HCT116 (cell line): Measurements from ENCODE around the gene AP1M2. TPM values are rescaled to one million over a fixed set of nuclear protein-coding genes. Genes with fewer than 3 reads are reported as not detected.

ENCODE experiments used
- ATAC-seq: fragments of 200-7000 bp; cut with Tn5 transposase; 2 replicates; pipeline ENCODE4 v1.9.1; 2020; ENCODE audit warnings: mild to moderate bottlenecking, moderate library complexity
- BruUV-seq: library from RNA; stranded (reverse); fragments of 400-500 nt; replicated peaks from 2 replicates; lab custom pipeline; 2021; lab: Mats Ljungman, UMichigan
- CTCF ChIA-PET: fragments of 300-600 bp; sonication (Branson Sonifier 250); formaldehyde crosslinking; loops from one replicate; lab custom pipeline; 2021; ENCODE audit warnings: antibody characterized with exemption; lab: Charles Lee
- POLR2A ChIA-PET: fragments of 300-600, 350-600 bp; sonication (Branson Sonifier 250); formaldehyde crosslinking; loops from one replicate; lab custom pipeline; 2021; ENCODE audit warnings: antibody characterized with exemption; lab: Charles Lee
- RAD21 ChIA-PET, 2 experiments: fragments of 300-600 bp; sonication (Branson Sonifier 250); formaldehyde crosslinking; loops; one replicate each; lab custom pipeline; 2023; ENCODE audit warnings: low total read pairs in 2 of 2; ENCODE audit not compliant: uncharacterized antibody in 2 of 2, unreplicated experiment in 2 of 2, low non-redundant PET in 1 of 2; lab: Charles Lee
- DNase-seq: peaks from one replicate; pipeline ENCODE4 v3.0.0-alpha.2; 2010; ENCODE audit warnings: low read depth, low spot score
- H2AFZ ChIP-seq: fragments of 200-600 bp; shearing (Covaris generic), sonication (generic); 2 replicates; pipeline ENCODE4 v1.6.1; 2017; ENCODE audit warnings: low read depth, mixed run types, mixed read lengths, antibody characterized with exemption, low read length; ENCODE audit not compliant: poor library complexity, severe bottlenecking
- H3K27ac ChIP-seq: 2 replicates; pipeline ENCODE4 v1.5.1; 2012; ENCODE audit warnings: low read depth, low read length
- H3K27me3 ChIP-seq: fragments of 200-600 bp; sonication (generic); 2 replicates; pipeline ENCODE4 v1.6.1; 2016; ENCODE audit warnings: mixed run types, low read length, mixed read lengths; ENCODE audit not compliant: insufficient read depth
- H3K36me3 ChIP-seq, 2 experiments: fragments of 200-500 bp in 1 of 2; fragments of 200-600 bp in 1 of 2; sonication (Bioruptor generic) in 1 of 2; sonication (generic) in 1 of 2; 2 replicates each; pipeline versions ENCODE4 v1.5.1 to v1.6.1; 2014 to 2016; ENCODE audit warnings: low read length in 2 of 2, inconsistent platforms in 1 of 2, mixed read lengths in 1 of 2, mixed run types in 1 of 2; ENCODE audit not compliant: insufficient read depth in 2 of 2, control insufficient read depth in 1 of 2
- H3K4me1 ChIP-seq, 2 experiments: fragments of 200-600 bp in 1 of 2; sonication (generic) in 1 of 2; 2 replicates each; pipeline versions ENCODE4 v1.5.1 to v1.6.1; 2012 to 2017; ENCODE audit warnings: low read length in 2 of 2, inconsistent platforms in 1 of 2, mild to moderate bottlenecking in 1 of 2, mixed read lengths in 1 of 2, mixed run types in 1 of 2, moderate library complexity in 1 of 2; ENCODE audit not compliant: insufficient read depth in 2 of 2, control insufficient read depth in 1 of 2
- H3K4me2 ChIP-seq: fragments of 200-600 bp; sonication (generic); 2 replicates; pipeline ENCODE4 v1.6.1; 2017; ENCODE audit warnings: mixed run types, low read length, mixed read lengths
- H3K4me3 ChIP-seq, 2 experiments: fragments of 200-600 bp in 1 of 2; sonication (generic) in 1 of 2; replicated peaks in 1 of 2; 2 replicates each; pipeline ENCODE4 v1.5.1; 2011 to 2016; ENCODE audit warnings: low read length in 2 of 2, control low read depth in 1 of 2, low read depth in 1 of 2, mild to moderate bottlenecking in 1 of 2, mixed read lengths in 1 of 2, mixed run types in 1 of 2
- H3K79me2 ChIP-seq: fragments of 200-600 bp; sonication (generic); 2 replicates; pipeline ENCODE4 v1.6.1; 2017; ENCODE audit warnings: mild to moderate bottlenecking, mixed run types, low read length, moderate library complexity, mixed read lengths; ENCODE audit not compliant: insufficient read depth
- H3K9ac ChIP-seq: fragments of 200-600 bp; sonication (generic); 2 replicates; pipeline ENCODE4 v1.6.1; 2016; ENCODE audit warnings: low read length, mixed read lengths
- H3K9me2 ChIP-seq: fragments of 200-600 bp; sonication (generic), shearing (Covaris generic); 2 replicates; pipeline ENCODE4 v1.6.1; 2017; ENCODE audit warnings: mixed run types, mild to moderate bottlenecking, moderate library complexity; ENCODE audit not compliant: insufficient read depth
- H3K9me3 ChIP-seq, 2 experiments: fragments of 200-500 bp in 1 of 2; fragments of 200-600 bp in 1 of 2; sonication (Bioruptor generic) in 1 of 2; sonication (generic) in 1 of 2; 2 replicates each; pipeline ENCODE4 v1.6.1; 2014 to 2017; ENCODE audit warnings: low read length in 2 of 2, mixed read lengths in 2 of 2, inconsistent platforms in 1 of 2, low read depth in 1 of 2, mild to moderate bottlenecking in 1 of 2, mixed run types in 1 of 2, moderate library complexity in 1 of 2; ENCODE audit not compliant: control insufficient read depth in 1 of 2, insufficient read depth in 1 of 2
- H4K20me1 ChIP-seq: fragments of 200-600 bp; sonication (generic), shearing (Covaris generic); 2 replicates; pipeline ENCODE4 v1.6.1; 2017; ENCODE audit warnings: mixed run types, mild to moderate bottlenecking, moderate library complexity; ENCODE audit not compliant: insufficient read depth
- ELF1 ChIP-seq: IDR thresholded peaks from 2 replicates; pipeline ENCODE4 v1.6.1; 2012; ENCODE audit warnings: low read depth, borderline replicate concordance
- EZH2phosphoT487 ChIP-seq: fragments of 200-600 bp; IDR thresholded peaks from 2 replicates; pipeline ENCODE4 v1.6.1; 2018; ENCODE audit warnings: antibody characterized with exemption, borderline replicate concordance
- FOSL1 ChIP-seq: IDR thresholded peaks from 2 replicates; pipeline ENCODE4 v1.6.1; 2012; ENCODE audit warnings: low read depth
- JUND ChIP-seq: IDR thresholded peaks from 2 replicates; pipeline ENCODE4 v1.6.1; 2012
- POLR2A ChIP-seq: IDR thresholded peaks from 2 replicates; pipeline ENCODE4 v1.7.0; 2011; ENCODE audit warnings: borderline replicate concordance; ENCODE audit not compliant: insufficient read depth, insufficient read length; ENCODE audit errors: extremely low read depth
- SRF ChIP-seq: IDR thresholded peaks from 2 replicates; pipeline ENCODE4 v1.6.1; 2012; ENCODE audit warnings: low read depth
- TCF7L2 ChIP-seq: IDR thresholded peaks from 2 replicates; pipeline ENCODE4 v1.7.0; 2011; ENCODE audit warnings: borderline replicate concordance, inconsistent platforms; ENCODE audit not compliant: insufficient read depth, insufficient read length; ENCODE audit errors: extremely low read depth
- ZBTB33 ChIP-seq: IDR thresholded peaks from 2 replicates; pipeline ENCODE4 v1.6.1; 2011; ENCODE audit warnings: mild to moderate bottlenecking, low read length, moderate library complexity; ENCODE audit not compliant: insufficient replicate concordance; ENCODE audit errors: extremely low read depth
- intact Hi-C: fragments of 100-400 bp; cut with micrococcal nuclease; formaldehyde crosslinking; loops from 2 replicates; pipeline ENCODE4 v1.10.0; 2022
- total RNA-seq: library from RNA; stranded (reverse); gene quantifications from one replicate; pipeline ENCODE4 v1.2.1, GENCODE V29; 2021; ENCODE audit not compliant: unreplicated experiment

AP1M2 gene
- total RNA-seq, 1 experiment from 2014 or later: 111 TPM

GRCh38 chr19:10612499-10613119, 25.5 kb upstream of the AP1M2 start:
- no peak for TF ChIP-seq FOSL1
- TF ChIP-seq TCF7L2: no peak
- TF ChIP-seq EZH2phosphoT487: no peak
- no peak for TF ChIP-seq SRF
- TF ChIP-seq JUND: no peak
- no peak for TF ChIP-seq ZBTB33
- TF ChIP-seq POLR2A: no peak
- TF ChIP-seq ELF1: no peak
- Histone ChIP-seq H3K4me2 (no peak overlapping the region), H3K9ac (no peak overlapping the region), H3K79me2 (no peaks in the 10 kb centered on the region), H3K27ac (no peak overlapping the region), H2AFZ (no peak overlapping the region), H4K20me1 (no peaks in the 10 kb centered on the region), H3K9me3 (no peaks in the 10 kb centered on the region), H3K4me3 (no peak overlapping the region), H3K4me1 (peaks cover 16 to 28% of the 10 kb centered on the region in 2 experiments), H3K36me3 (no peaks in the 10 kb centered on the region), H3K27me3 (no peaks in the 10 kb centered on the region), H3K9me2 (no peaks in the 10 kb centered on the region)
- intact Hi-C loops: no loop called here
- ChIA-PET RAD21 (no interaction called here), CTCF (no interaction called here), POLR2A (no interaction called here)
- ATAC-seq: no peak
- DNase-seq: no peak
- no TSS peak for BruUV-seq

GRCh38 chr19:10611907-10612306, 24.8 kb upstream of the AP1M2 start:
- intact Hi-C loops: no loop called here
- no TSS peak for BruUV-seq
- no peak overlapping the region for H3K9ac ChIP-seq
- H3K4me1 ChIP-seq: peaks cover 9 to 21% of the 10 kb centered on the region in 2 experiments
- no peak overlapping the region for H3K4me2 ChIP-seq
- H3K9me2 ChIP-seq: no peaks in the 10 kb centered on the region
- RAD21 ChIA-PET: no interaction called here
- no peaks in the 10 kb centered on the region for H3K9me3 ChIP-seq
- H3K36me3 ChIP-seq: no peaks in the 10 kb centered on the region
- DNase-seq (no peak), ATAC-seq (no peak)
- CTCF ChIA-PET: no interaction called here
- H2AFZ ChIP-seq: no peak overlapping the region
- no peaks in the 10 kb centered on the region for H3K79me2 ChIP-seq
- H4K20me1 ChIP-seq: no peaks in the 10 kb centered on the region
- no peak overlapping the region for H3K27ac ChIP-seq
- no peak for TF ChIP-seq SRF
- TF ChIP-seq, all 23 proteins: peak for 0
- POLR2A ChIA-PET: no interaction called here
- Histone ChIP-seq H3K27me3 (no peaks in the 10 kb centered on the region), H3K4me3 (no peak overlapping the region)
